UCSD-AML1 (cell line): ENCODE measurements around the gene STRN4.
"Not testable (repeated sequence)": the region's sequence is repeated elsewhere in the genome, so short reads cannot be mapped to it uniquely, and the experiment has no call there.

Experiments
- DNase-seq: peaks from one replicate; lab custom pipeline; 2025; ENCODE audit not compliant: unreplicated experiment; lab: John Stamatoyannopoulos, UW

Gene STRN4

GRCh38 chr19:46714444-46715106 is 31.7 kb downstream of the STRN4 start:
- DNase-seq, result no peak

GRCh38 chr19:46713781-46714443 is 32.3 kb downstream of the STRN4 start:
- peak; percentile 94 for DNase-seq

- not testable (repeated sequence) for DNase-seq
Measured at GRCh38 chr19:46712768-46713338, 33.4 kb downstream of the STRN4 start.

- no peak for DNase-seq
Measured at GRCh38 chr19:46710687-46711086, 35.6 kb downstream of the STRN4 start.

- peak; percentile 78 for DNase-seq
Measured at GRCh38 chr19:46704379-46705076, 41.7 kb downstream of the STRN4 start.

- DNase-seq, result no peak
Measured at GRCh38 chr19:46700704-46701103, 45.5 kb downstream of the STRN4 start.

GRCh38 chr19:46698395-46699321 is 47.6 kb downstream of the STRN4 start:
- no peak for DNase-seq

GRCh38 chr19:46697204-46697960 is 48.9 kb downstream of the STRN4 start:
- no peak for DNase-seq

- DNase-seq, result no peak
Measured at GRCh38 chr19:46696866-46697203, 49.4 kb downstream of the STRN4 start.

- no peak for DNase-seq
Measured at GRCh38 chr19:46696052-46696451, 50.2 kb downstream of the STRN4 start.

- no peak for DNase-seq
Measured at GRCh38 chr19:46693760-46694159, 52.5 kb downstream of the STRN4 start.

GRCh38 chr19:46692918-46693722 is 53.1 kb downstream of the STRN4 start:
- no peak for DNase-seq

GRCh38 chr19:46691948-46692347 is 54.3 kb downstream of the STRN4 start:
- no peak for DNase-seq

GRCh38 chr19:46691104-46691503 is 55.1 kb downstream of the STRN4 start:
- DNase-seq, result no peak

- no peak for DNase-seq
Measured at GRCh38 chr19:46689358-46689757, 56.9 kb downstream of the STRN4 start.

- DNase-seq, result no peak
Measured at GRCh38 chr19:46687438-46688145, 58.7 kb downstream of the STRN4 start.

- DNase-seq, result no peak
Measured at GRCh38 chr19:46685189-46685588, 61.1 kb downstream of the STRN4 start.

GRCh38 chr19:46678110-46678732 is 68.0 kb downstream of the STRN4 start:
- DNase-seq, result peak; percentile 45
